Mucosa of descending colon (tissue), 3 donors: Measurements from ENCODE around the gene GPAM. TPM values are rescaled to one million over a fixed set of nuclear protein-coding genes. Genes with fewer than 3 reads are reported as not detected.

Experiments
- ATAC-seq: fragments of 200-7000 bp; cut with Tn5 transposase; one replicate; pipeline ENCODE4 v1.9.1; 2020; ENCODE audit warnings: mild to moderate bottlenecking, moderate library complexity
- DNase-seq, 3 donors: peaks; one replicate each; pipeline ENCODE4 v3.0.0-alpha.2; 2020
- H3K36me3 ChIP-seq: fragments of 200-600 bp; one replicate; pipeline ENCODE4 v1.8.0; 2021; ENCODE audit warnings: low read depth, mild to moderate bottlenecking
- H3K4me1 ChIP-seq: fragments of 200-600 bp; one replicate; pipeline ENCODE4 v1.8.0; 2021; ENCODE audit warnings: low read depth, mild to moderate bottlenecking
- H3K4me3 ChIP-seq: fragments of 200-600 bp; one replicate; pipeline ENCODE4 v1.8.0; 2021; ENCODE audit warnings: mild to moderate bottlenecking
- H3K9me3 ChIP-seq: fragments of 200-600 bp; one replicate; pipeline ENCODE4 v1.8.0; 2021; ENCODE audit warnings: mild to moderate bottlenecking
- CTCF ChIP-seq: fragments of 200-600 bp; IDR thresholded peaks from one replicate; pipeline ENCODE4 v1.8.0; 2022; ENCODE audit warnings: antibody characterized with exemption, mild to moderate bottlenecking
- intact Hi-C, 2 donors: fragments of 100-400 bp; cut with DNase I in 1 of 2; cut with micrococcal nuclease in 1 of 2; formaldehyde crosslinking; loops; one replicate each; pipeline versions ENCODE4 v1.11.0 to v1.11.1; 2022; cut with DNase I, micrococcal nuclease
- total RNA-seq, 3 donors: library from RNA; stranded (reverse); fragmentation: NEBNext Ultra II Directional in 2 of 3; extraction: Animal tissue kit (Norgen Biotek cat#: 25700) in 2 of 3; gene quantifications; one replicate each; pipeline versions ENCODE4 v1.2.1 to v1.2.4, GENCODE V29; 2021 to 2023
- donor health status: DM: no; HTN: no; CAD: no; lungs with moderate emphysema.
- donor health status: DM: no; HTN: no; CAD: no.
- donor health status: DM: no; HTN: yes; CAD: no.

Gene GPAM
- total RNA-seq, 3 donors from 2014 or later, result 5.8 to 15.5 (median 9.8) TPM

- no peaks in the 10 kb centered on the region for H3K4me1 ChIP-seq
- intact Hi-C loops, result no loop called here
- H3K36me3 ChIP-seq, result no peaks in the 10 kb centered on the region
- no peak for TF ChIP-seq CTCF
- ATAC-seq (no peak), DNase-seq (no peak)
- no peak overlapping the region for H3K4me3 ChIP-seq
- H3K9me3 ChIP-seq, result no peaks in the 10 kb centered on the region
These were observed 36.8 kb downstream of the GPAM start for GRCh38 chr10:112146799-112147198.

- no peak for ATAC-seq
- intact Hi-C loops, result no loop called here
These were observed 38.3 kb downstream of the GPAM start for GRCh38 chr10:112145263-112145662.

GRCh38 chr10:112143420-112143819, 40.1 kb downstream of the GPAM start:
- no peaks in the 10 kb centered on the region for H3K36me3 ChIP-seq
- H3K9me3 ChIP-seq, result no peaks in the 10 kb centered on the region
- intact Hi-C loops, result no loop called here
- no peaks in the 10 kb centered on the region for H3K4me1 ChIP-seq
- DNase-seq (no peak), ATAC-seq (no peak)
- no peak for TF ChIP-seq CTCF
- H3K4me3 ChIP-seq, result no peak overlapping the region

More at GRCh38 chr10:112145263-112145662, 38.3 kb downstream of the GPAM start:
- no peaks in the 10 kb centered on the region for H3K9me3 ChIP-seq
- no peaks in the 10 kb centered on the region for H3K4me1 ChIP-seq
- no peak overlapping the region for H3K4me3 ChIP-seq
- TF ChIP-seq CTCF, result no peak
- DNase-seq, result no peak
- no peaks in the 10 kb centered on the region for H3K36me3 ChIP-seq

- no peak for TF ChIP-seq CTCF
- no peak for ATAC-seq
These were observed 42.3 kb downstream of the GPAM start for GRCh38 chr10:112141292-112141691.

DNA sequence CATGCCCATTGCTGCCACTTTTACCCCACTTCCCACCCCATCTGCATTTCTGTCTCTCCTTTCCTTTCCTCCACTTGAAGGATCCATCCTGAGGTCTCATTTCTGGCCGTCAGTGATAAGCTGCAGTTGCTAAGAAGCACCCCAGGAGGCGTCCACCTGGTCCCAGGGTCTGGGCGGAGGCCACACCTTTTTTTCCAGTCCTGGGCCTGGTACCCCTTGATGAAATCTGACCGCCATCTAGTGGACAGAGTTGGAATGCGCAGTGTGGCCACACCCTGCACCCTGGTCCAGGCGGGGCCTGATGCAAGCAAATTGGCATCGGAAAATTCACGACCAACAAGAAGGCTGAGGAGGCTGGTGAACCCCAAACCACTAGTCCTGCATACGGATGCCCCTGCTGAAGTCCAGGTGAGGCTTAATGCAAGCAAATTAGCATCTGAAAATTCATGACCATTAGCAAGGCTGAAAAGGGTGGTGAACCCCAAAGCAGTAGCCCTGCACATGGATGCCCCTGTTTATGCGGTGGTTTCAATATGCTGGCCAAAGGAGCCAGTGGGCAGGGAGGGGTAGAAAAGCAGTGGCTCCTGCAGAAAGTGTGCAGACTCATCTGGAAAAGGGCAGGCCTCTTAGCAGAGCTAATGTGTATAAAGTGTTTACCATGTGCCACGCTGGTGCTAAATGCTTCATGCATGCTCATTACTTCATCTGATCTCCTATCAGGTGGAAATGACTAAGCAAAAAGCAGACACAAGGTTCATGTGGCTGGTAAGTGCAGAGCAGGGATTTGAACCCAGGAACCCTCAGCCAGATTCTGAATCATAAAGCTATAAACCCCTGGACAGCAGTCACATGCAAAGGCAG, 43.2 kb downstream of the GPAM start:
- H3K4me3 ChIP-seq, result no peak overlapping the region
- H3K4me1 ChIP-seq, result no peaks in the 10 kb centered on the region
- ATAC-seq (peak; percentile 92), DNase-seq (peak; percentile 63 to 81 (median 76))
- H3K36me3 ChIP-seq, result no peaks in the 10 kb centered on the region
- intact Hi-C loops, result no loop called here
- peak; percentile 72 for TF ChIP-seq CTCF
- H3K9me3 ChIP-seq, result no peaks in the 10 kb centered on the region

More at GRCh38 chr10:112141292-112141691, 42.3 kb downstream of the GPAM start:
- DNase-seq, result no peak
- Histone ChIP-seq H3K4me1 (no peaks in the 10 kb centered on the region), H3K9me3 (no peaks in the 10 kb centered on the region), H3K4me3 (no peak overlapping the region), H3K36me3 (no peaks in the 10 kb centered on the region)
- intact Hi-C loops, result no loop called here
